ENCODE measurements around the gene SLC41A3.

DNA sequence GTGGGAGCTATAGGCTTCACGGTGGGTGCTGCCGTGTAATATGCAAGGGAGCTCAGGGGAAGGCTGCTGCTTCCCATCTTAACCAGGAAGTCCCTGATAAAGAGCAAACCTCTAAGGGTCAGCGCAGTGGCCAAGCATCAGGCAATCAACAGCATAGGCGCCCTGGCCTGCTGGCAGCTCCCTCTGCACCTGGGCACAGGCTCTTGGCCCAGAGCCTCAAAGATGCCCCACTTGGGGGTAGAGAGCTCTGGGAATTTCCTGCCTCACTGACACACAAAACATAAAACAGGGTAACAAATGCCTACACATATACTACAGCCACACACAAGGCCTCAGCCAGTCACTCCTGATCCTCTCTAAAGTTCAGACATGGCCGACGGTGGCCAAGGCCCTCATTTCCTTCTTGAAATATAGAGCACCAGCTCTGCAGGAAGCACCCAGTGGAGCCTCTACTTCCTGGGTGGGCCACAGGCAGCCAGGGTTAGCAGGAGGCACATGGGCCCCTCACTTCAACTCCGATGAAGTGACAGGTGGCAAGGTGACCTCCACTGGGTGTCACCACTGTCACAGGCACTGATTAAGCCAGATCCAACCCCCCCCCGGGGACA is 20.5 kb downstream of the SLC41A3 start:
- TF ChIP-seq, protein P1, sequence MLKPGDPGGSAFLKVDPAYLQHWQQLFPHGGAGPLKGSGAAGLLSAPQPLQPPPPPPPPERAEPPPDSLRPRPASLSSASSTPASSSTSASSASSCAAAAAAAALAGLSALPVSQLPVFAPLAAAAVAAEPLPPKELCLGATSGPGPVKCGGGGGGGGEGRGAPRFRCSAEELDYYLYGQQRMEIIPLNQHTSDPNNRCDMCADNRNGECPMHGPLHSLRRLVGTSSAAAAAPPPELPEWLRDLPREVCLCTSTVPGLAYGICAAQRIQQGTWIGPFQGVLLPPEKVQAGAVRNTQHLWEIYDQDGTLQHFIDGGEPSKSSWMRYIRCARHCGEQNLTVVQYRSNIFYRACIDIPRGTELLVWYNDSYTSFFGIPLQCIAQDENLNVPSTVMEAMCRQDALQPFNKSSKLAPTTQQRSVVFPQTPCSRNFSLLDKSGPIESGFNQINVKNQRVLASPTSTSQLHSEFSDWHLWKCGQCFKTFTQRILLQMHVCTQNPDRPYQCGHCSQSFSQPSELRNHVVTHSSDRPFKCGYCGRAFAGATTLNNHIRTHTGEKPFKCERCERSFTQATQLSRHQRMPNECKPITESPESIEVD (tag by site-specific recombination; IDR thresholded peaks at IDR 0.05), result no peak
- TF ChIP-seq, protein P2, sequence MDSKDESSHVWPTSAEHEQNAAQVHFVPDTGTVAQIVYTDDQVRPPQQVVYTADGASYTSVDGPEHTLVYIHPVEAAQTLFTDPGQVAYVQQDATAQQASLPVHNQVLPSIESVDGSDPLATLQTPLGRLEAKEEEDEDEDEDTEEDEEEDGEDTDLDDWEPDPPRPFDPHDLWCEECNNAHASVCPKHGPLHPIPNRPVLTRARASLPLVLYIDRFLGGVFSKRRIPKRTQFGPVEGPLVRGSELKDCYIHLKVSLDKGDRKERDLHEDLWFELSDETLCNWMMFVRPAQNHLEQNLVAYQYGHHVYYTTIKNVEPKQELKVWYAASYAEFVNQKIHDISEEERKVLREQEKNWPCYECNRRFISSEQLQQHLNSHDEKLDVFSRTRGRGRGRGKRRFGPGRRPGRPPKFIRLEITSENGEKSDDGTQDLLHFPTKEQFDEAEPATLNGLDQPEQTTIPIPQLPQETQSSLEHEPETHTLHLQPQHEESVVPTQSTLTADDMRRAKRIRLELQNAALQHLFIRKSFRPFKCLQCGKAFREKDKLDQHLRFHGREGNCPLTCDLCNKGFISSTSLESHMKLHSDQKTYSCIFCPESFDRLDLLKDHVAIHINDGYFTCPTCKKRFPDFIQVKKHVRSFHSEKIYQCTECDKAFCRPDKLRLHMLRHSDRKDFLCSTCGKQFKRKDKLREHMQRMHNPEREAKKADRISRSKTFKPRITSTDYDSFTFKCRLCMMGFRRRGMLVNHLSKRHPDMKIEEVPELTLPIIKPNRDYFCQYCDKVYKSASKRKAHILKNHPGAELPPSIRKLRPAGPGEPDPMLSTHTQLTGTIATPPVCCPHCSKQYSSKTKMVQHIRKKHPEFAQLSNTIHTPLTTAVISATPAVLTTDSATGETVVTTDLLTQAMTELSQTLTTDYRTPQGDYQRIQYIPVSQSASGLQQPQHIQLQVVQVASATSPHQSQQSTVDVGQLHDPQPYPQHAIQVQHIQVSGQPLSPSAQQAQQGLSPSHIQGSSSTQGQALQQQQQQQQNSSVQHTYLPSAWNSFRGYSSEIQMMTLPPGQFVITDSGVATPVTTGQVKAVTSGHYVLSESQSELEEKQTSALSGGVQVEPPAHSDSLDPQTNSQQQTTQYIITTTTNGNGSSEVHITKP (tag by site-specific recombination; IDR thresholded peaks at IDR 0.05), result no peak
- TF ChIP-seq SP2 (tag by site-specific recombination; IDR thresholded peaks at IDR 0.05) (no peak), SP7 (tag by site-specific recombination; IDR thresholded peaks at IDR 0.05) (no peak), ZSCAN30 (tag by site-specific recombination; IDR thresholded peaks at IDR 0.05) (no peak), ZBTB1 (tag by site-specific recombination; IDR thresholded peaks at IDR 0.05) (no peak), ZNF677 (tag by site-specific recombination; IDR thresholded peaks at IDR 0.05) (no peak)
- TF ChIP-seq, protein P3, sequence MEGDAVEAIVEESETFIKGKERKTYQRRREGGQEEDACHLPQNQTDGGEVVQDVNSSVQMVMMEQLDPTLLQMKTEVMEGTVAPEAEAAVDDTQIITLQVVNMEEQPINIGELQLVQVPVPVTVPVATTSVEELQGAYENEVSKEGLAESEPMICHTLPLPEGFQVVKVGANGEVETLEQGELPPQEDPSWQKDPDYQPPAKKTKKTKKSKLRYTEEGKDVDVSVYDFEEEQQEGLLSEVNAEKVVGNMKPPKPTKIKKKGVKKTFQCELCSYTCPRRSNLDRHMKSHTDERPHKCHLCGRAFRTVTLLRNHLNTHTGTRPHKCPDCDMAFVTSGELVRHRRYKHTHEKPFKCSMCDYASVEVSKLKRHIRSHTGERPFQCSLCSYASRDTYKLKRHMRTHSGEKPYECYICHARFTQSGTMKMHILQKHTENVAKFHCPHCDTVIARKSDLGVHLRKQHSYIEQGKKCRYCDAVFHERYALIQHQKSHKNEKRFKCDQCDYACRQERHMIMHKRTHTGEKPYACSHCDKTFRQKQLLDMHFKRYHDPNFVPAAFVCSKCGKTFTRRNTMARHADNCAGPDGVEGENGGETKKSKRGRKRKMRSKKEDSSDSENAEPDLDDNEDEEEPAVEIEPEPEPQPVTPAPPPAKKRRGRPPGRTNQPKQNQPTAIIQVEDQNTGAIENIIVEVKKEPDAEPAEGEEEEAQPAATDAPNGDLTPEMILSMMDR (tag by site-specific recombination; IDR thresholded peaks at IDR 0.05), result no peak
- TF ChIP-seq, protein P4, sequence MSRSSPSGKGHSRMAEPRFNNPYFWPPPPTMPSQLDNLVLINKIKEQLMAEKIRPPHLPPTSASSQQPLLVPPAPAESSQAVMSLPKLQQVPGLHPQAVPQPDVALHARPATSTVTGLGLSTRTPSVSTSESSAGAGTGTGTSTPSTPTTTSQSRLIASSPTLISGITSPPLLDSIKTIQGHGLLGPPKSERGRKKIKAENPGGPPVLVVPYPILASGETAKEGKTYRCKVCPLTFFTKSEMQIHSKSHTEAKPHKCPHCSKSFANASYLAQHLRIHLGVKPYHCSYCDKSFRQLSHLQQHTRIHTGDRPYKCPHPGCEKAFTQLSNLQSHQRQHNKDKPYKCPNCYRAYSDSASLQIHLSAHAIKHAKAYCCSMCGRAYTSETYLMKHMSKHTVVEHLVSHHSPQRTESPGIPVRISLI (tag by site-specific recombination; IDR thresholded peaks at IDR 0.05), result no peak

Measured in HEK293 (cell line).